K562 (cell line): ENCODE data around the gene HSPE1. TPM values are rescaled to one million over a fixed set of nuclear protein-coding genes. Genes with fewer than 3 reads are reported as not detected.

Source experiments
- ATAC-seq: fragments of 200-7000 bp; cut with Tn5 transposase; 3 replicates; pipeline ENCODE4 v1.9.1; 2020; ENCODE audit warnings: moderate library complexity
- BruUV-seq: library from RNA; stranded (reverse); fragments of 400-500 nt; replicated peaks from 2 replicates; lab custom pipeline; 2021; lab: Mats Ljungman, UMichigan
- CTCF ChIA-PET: fragments of 300-600 bp; formaldehyde crosslinking; extraction: SDS; loops from one replicate; lab custom pipeline; 2021; ENCODE audit warnings: low intra/inter-chr PET ratio; lab: Yijun Ruan, JAX
- POLR2A ChIA-PET: fragments of 300-600, 350-650 bp; sonication (Branson Sonifier 250); formaldehyde crosslinking; extraction: SDS; loops from one replicate; lab custom pipeline; 2021; ENCODE audit warnings: antibody characterized with exemption, inconsistent platforms; lab: Yijun Ruan, JAX
- DNase-seq, 4 experiments: peaks; one replicate each; pipeline versions ENCODE4 v3.0.0 to v3.0.0-alpha.2; 2011 to 2018; ENCODE audit warnings: low spot score in 3 of 4, mixed read lengths in 3 of 4; ENCODE audit errors: extremely low read depth in 1 of 4
- FAIRE-seq: peaks from 2 replicates; lab custom pipeline; 2011; peaks lifted over from hg19 to GRCh38; lab: Jason Lieb, UNC
- H2AFZ ChIP-seq: 2 replicates; pipeline ENCODE4 v1.6.0; 2011; ENCODE audit warnings: low read depth, low read length, control low read depth, inconsistent platforms
- H3K27ac ChIP-seq: fragments of 200-600 bp; 3 replicates; pipeline ENCODE4 v1.8.0; 2011; ENCODE audit warnings: low read depth, mild to moderate bottlenecking, control low read depth, inconsistent platforms, low read length, moderate library complexity, mixed read lengths; ENCODE audit errors: extremely low read depth
- H3K27me3 ChIP-seq, 2 experiments: fragments of 300-600 bp in 1 of 2; 2 replicates in 1 of 2; 3 replicates in 1 of 2; pipeline versions ENCODE4 v1.6.0 to v1.8.0; 2011; ENCODE audit warnings: inconsistent platforms in 2 of 2, low read length in 2 of 2, mild to moderate bottlenecking in 1 of 2, mixed read lengths in 1 of 2, moderate library complexity in 1 of 2; ENCODE audit not compliant: control insufficient read depth in 2 of 2, insufficient read depth in 2 of 2
- H3K36me3 ChIP-seq: fragments of 300-600 bp; 3 replicates; pipeline ENCODE4 v1.8.0; 2011; ENCODE audit warnings: mild to moderate bottlenecking, low read length, inconsistent platforms; ENCODE audit not compliant: control insufficient read depth, insufficient read depth
- H3K4me1 ChIP-seq, 2 experiments: fragments of 200-600 bp in 1 of 2; replicated peaks in 1 of 2; 2 replicates in 1 of 2; 3 replicates in 1 of 2; pipeline versions ENCODE4 v1.5.1 to v1.8.0; 2011; ENCODE audit warnings: inconsistent platforms in 2 of 2, low read length in 2 of 2, mild to moderate bottlenecking in 1 of 2, mixed read lengths in 1 of 2, moderate library complexity in 1 of 2; ENCODE audit not compliant: control insufficient read depth in 2 of 2, insufficient read depth in 2 of 2
- H3K4me2 ChIP-seq: 2 replicates; pipeline ENCODE4 v1.6.1; 2011; ENCODE audit warnings: low read length, control low read depth, inconsistent platforms, mixed read lengths; ENCODE audit not compliant: insufficient read depth
- H3K4me3 ChIP-seq: fragments of 200-600 bp; sonication (generic), shearing (Covaris generic); 2 replicates; pipeline ENCODE4 v1.5.1; 2016; ENCODE audit warnings: control low read depth, inconsistent platforms
- H3K79me2 ChIP-seq: fragments of 200-600 bp; 3 replicates; pipeline ENCODE4 v1.8.0; 2011; ENCODE audit warnings: low read length, inconsistent platforms; ENCODE audit not compliant: control insufficient read depth, insufficient read depth
- H3K9ac ChIP-seq, 2 experiments: 2 replicates each; pipeline versions ENCODE4 v1.6.0 to v1.6.1; 2011; ENCODE audit warnings: low read depth in 2 of 2, low read length in 2 of 2, control low read depth in 1 of 2, inconsistent platforms in 1 of 2, mild to moderate bottlenecking in 1 of 2, mixed read lengths in 1 of 2; ENCODE audit not compliant: insufficient read depth in 1 of 2
- H3K9me1 ChIP-seq: one replicate; pipeline ENCODE4 v1.6.0; 2011; ENCODE audit warnings: inconsistent platforms, mild to moderate bottlenecking, low read length, moderate library complexity; ENCODE audit not compliant: control insufficient read depth, insufficient read depth
- H3K9me3 ChIP-seq: replicated peaks from 2 replicates; pipeline ENCODE4 v1.5.1; 2011; ENCODE audit warnings: low read depth, low read length, inconsistent platforms; ENCODE audit not compliant: control insufficient read depth, insufficient read depth
- H4K20me1 ChIP-seq: replicated peaks from 2 replicates; pipeline ENCODE4 v1.6.1; 2011; ENCODE audit warnings: low read length, inconsistent platforms, mixed read lengths; ENCODE audit not compliant: control insufficient read depth, insufficient read depth
- BACH1 ChIP-seq: fragments of 200-800 bp; sonication (Bioruptor generic); IDR thresholded peaks from 2 replicates; pipeline ENCODE4 v1.6.1; 2016; ENCODE audit warnings: missing genetic modification characterization, missing compliant biosample characterization
- BMI1 ChIP-seq: fragments of 150-350 bp; IDR thresholded peaks from 2 replicates; pipeline ENCODE4 v1.6.1; 2014; ENCODE audit warnings: low read length
- CHD1 ChIP-seq: fragments of 200-600 bp; sonication (generic); IDR thresholded peaks from one replicate; pipeline ENCODE4 v1.6.1; 2012; ENCODE audit warnings: mild to moderate bottlenecking, moderate library complexity, low read length, inconsistent platforms
- WGBS: fragments of 100-300 bp; shearing (Covaris generic); methylation state at CpG from one replicate; pipeline ENCODE4 v1.1.6; 2016; ENCODE audit warnings: low coverage, mixed read lengths; ENCODE audit not compliant: insufficient coverage; ENCODE audit errors: missing lambda C conversion rate; 5-methylcytosine and 5-hydroxymethylcytosine counted together
- in situ Hi-C: fragments of 300-500 bp; cut with MboI; formaldehyde crosslinking; loops from 4 replicates; pipeline ENCODE4 v1.15.0; 2018; ENCODE audit warnings: inconsistent platforms, mixed read lengths
- intact Hi-C: fragments of 100-400 bp; cut with micrococcal nuclease; formaldehyde crosslinking; loops from 2 replicates; pipeline ENCODE4 v1.14.2; 2022
- polyA plus RNA-seq, 8 experiments: library from polyadenylated mRNA; depleted of rRNA in 4 of 8; stranded (reverse) in 5 of 8; unstranded in 3 of 8; fragments of >200 nt; fragmentation: Nextera tagmentation in 2 of 8; fragmentation: Illumina TruSeq in 1 of 8; extraction: Ambion mirVana in 2 of 8; extraction: Trizol in 1 of 8; gene quantifications; 2 replicates each; pipeline versions ENCODE4 v1.2.1 to v1.2.3, GENCODE V29; 2011 to 2014; ENCODE audit warnings: inconsistent platforms in 1 of 8, missing spikeins in 1 of 8
- total RNA-seq, 7 experiments: library from RNA; depleted of rRNA in 6 of 7; stranded (reverse); fragments of >200 nt in 6 of 7; fragmentation: Illumina TruSeq in 2 of 7; extraction: Trizol in 2 of 7; gene quantifications; 2 replicates each; pipeline versions ENCODE4 v1.2.1 to v1.2.3, GENCODE V29; 2011 to 2021; ENCODE audit warnings: low replicate concordance in 1 of 7
- TF ChIP-seq, protein P1 (sequence below): fragments of 150-350 bp; IDR thresholded peaks from 2 replicates; pipeline ENCODE4 v1.6.1; 2014; ENCODE audit warnings: low read depth, mild to moderate bottlenecking, low read length, borderline replicate concordance
- TF ChIP-seq, protein P2 (sequence below), 2 experiments: fragments of 450-650 bp in 1 of 2; sonication (generic) in 1 of 2; formaldehyde crosslinking in 1 of 2; IDR thresholded peaks in 1 of 2; conservative IDR thresholded peaks in 1 of 2; 2 replicates each; pipeline versions ENCODE4 v1.6.1 to v1.8.1; 2016 to 2023; ENCODE audit warnings: mild to moderate bottlenecking in 2 of 2, moderate library complexity in 2 of 2, inconsistent platforms in 1 of 2, missing genetic modification reagents in 1 of 2

HSPE1 gene
- total and polyA plus RNA-seq, 9 of the 15 experiments (the other 6 are each of a cell fraction or from before 2014, with no cell fraction given), result 223 to 1,007 (median 612) TPM

DNA sequence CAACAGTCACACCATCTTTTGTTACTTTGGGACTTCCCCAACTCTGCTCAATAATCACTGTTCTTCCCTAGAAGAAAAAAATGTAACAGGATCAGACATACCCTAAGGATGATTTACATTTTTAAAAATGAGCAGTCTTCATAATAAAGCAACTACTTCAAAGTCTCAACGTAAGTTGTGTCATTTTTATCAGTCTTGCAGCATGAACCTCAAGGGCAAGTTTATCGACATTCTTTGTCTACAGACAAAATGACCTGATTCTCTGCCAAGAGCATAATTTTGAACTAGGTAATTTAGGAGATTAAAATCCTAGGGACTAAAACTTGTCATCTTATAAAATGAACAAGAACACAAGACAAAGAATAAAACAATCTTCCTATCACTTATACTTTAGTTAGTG, 2.9 kb upstream of the HSPE1 start (continued):
- TF ChIP-seq, protein P1, sequence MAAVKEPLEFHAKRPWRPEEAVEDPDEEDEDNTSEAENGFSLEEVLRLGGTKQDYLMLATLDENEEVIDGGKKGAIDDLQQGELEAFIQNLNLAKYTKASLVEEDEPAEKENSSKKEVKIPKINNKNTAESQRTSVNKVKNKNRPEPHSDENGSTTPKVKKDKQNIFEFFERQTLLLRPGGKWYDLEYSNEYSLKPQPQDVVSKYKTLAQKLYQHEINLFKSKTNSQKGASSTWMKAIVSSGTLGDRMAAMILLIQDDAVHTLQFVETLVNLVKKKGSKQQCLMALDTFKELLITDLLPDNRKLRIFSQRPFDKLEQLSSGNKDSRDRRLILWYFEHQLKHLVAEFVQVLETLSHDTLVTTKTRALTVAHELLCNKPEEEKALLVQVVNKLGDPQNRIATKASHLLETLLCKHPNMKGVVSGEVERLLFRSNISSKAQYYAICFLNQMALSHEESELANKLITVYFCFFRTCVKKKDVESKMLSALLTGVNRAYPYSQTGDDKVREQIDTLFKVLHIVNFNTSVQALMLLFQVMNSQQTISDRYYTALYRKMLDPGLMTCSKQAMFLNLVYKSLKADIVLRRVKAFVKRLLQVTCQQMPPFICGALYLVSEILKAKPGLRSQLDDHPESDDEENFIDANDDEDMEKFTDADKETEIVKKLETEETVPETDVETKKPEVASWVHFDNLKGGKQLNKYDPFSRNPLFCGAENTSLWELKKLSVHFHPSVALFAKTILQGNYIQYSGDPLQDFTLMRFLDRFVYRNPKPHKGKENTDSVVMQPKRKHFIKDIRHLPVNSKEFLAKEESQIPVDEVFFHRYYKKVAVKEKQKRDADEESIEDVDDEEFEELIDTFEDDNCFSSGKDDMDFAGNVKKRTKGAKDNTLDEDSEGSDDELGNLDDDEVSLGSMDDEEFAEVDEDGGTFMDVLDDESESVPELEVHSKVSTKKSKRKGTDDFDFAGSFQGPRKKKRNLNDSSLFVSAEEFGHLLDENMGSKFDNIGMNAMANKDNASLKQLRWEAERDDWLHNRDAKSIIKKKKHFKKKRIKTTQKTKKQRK, result no peak

DNA sequence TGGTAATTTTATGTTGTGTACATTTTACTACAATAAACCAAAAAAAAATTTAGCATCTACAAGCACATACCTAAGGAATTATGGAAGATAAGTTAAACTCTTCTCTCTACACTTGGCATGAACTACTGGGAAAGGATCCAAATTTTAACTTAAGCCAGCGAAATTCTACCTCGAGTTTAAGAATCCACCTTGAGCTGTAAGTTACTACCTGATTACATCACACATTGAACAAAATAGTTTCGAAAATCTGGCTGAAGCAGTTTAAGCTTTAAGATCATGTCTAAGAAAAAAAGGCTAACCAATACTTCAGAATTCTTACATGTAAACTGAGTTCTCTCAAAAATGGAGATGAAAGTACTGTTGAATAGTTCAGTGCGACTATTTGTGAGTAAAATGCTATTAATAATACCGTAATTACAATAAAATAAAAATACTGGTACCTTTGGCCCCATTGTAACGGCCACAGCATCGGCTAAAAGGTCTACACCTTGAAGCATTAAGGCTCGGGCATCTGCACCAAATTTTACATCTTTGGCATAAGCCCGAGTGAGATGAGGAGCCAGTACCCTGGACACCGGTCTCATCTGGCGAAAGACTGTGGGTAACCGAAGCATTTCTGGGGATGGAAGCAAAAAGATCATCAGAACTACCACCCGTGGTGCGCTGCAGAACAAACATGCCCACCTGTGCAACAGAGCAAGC, 1.8 kb upstream of the HSPE1 start:
- POLR2A ChIA-PET, result interaction anchor here (0.8 to 6.5 kb wide), 5 partner anchors 7 to 45 kb away, joined by 3 to 34 read pairs (median 7); partner anchors contain the start of genes COQ10B and MOB4
- Histone ChIP-seq H3K79me2 (peaks cover 96% of the 10 kb centered on the region), H3K27ac (peak overlapping the region; percentile 95; the same call in 2 of the 3 replicates), H3K4me3 (peak overlapping the region; percentile 74), H4K20me1 (peaks cover 14% of the 10 kb centered on the region), H3K4me2 (peak overlapping the region; percentile 95), H3K27me3 (no peaks in the 10 kb centered on the region), H2AFZ (no peak overlapping the region), H3K9ac (peak overlapping the region; percentile 98 to 99), H3K36me3 (peaks cover 78% of the 10 kb centered on the region), H3K4me1 (peaks cover 10 to 17% of the 10 kb centered on the region in 2 experiments; a peak in 4 of 5 replicates), H3K9me3 (no peaks in the 10 kb centered on the region), H3K9me1 (no peaks in the 10 kb centered on the region)
- DNase-seq (no peak), ATAC-seq (no peak), FAIRE-seq (no peak)
- CTCF ChIA-PET, result no interaction called here
- TSS peak; percentile 39 for BruUV-seq
- in situ Hi-C loops (no loop called here), intact Hi-C loops (loop anchor here (1.0 to 5.0 kb wide), 3 partner anchors 45 to 209 kb away; partner anchors contain the start of genes COQ10B and MARS2)
- 0% methylated on average over 14 of the region's 14 CpGs for WGBS
- no peak for TF ChIP-seq BACH1
- peak; percentile 70 for TF ChIP-seq CHD1
- TF ChIP-seq, protein P2, sequence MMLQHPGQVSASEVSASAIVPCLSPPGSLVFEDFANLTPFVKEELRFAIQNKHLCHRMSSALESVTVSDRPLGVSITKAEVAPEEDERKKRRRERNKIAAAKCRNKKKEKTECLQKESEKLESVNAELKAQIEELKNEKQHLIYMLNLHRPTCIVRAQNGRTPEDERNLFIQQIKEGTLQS (IDR thresholded peaks at IDR 0.05), result peak; percentile 19; the same call in 1 of the 2 replicates
- TF ChIP-seq, protein P2 (CRISPR knock-in tag; conservative IDR thresholded peaks at IDR 0.05), result no peak
- TF ChIP-seq BMI1, result no peak
